Measurements from ENCODE around the gene CCDC97.

Gene CCDC97

GRCh38 chr19:41308450-41309179, 1.4 kb upstream of the CCDC97 start (continued):
- TF ChIP-seq ZNF280D (tag by site-specific recombination; IDR thresholded peaks at IDR 0.05) = no peak
- TF ChIP-seq ZNF501 (tag by site-specific recombination; IDR thresholded peaks at IDR 0.05) = 0 out of 2 replicates have a peak, but pooled peaks have one; percentile 65
- TF ChIP-seq MYNN (tag by site-specific recombination; IDR thresholded peaks at IDR 0.05; ENCODE audit: borderline replicate concordance) = peak; percentile 49; the same call in 1 of the 2 replicates
- TF ChIP-seq IKZF3 (tag by site-specific recombination; IDR thresholded peaks at IDR 0.05) = peak; percentile 91
- peak; percentile 23 for TF ChIP-seq ZNF24 (tag by site-specific recombination; IDR thresholded peaks at IDR 0.05)
- no peak for TF ChIP-seq ZNF777 (tag by site-specific recombination; IDR thresholded peaks at IDR 0.05; ENCODE audit: borderline replicate concordance)
- no peak for TF ChIP-seq ZBTB44 (tag by site-specific recombination; IDR thresholded peaks at IDR 0.05)
- peak; percentile 83 for TF ChIP-seq MZF1 (tag by site-specific recombination; IDR thresholded peaks at IDR 0.05; ENCODE audit: borderline replicate concordance)
- peak; percentile 87; the same call in 1 of the 2 replicates for TF ChIP-seq ZNF600 (tag by site-specific recombination; IDR thresholded peaks at IDR 0.05)
- TF ChIP-seq ZNF2 (tag by site-specific recombination; IDR thresholded peaks at IDR 0.05) = no peak; the same call in 1 of the 2 replicates
- TF ChIP-seq ZBTB48 (tag by site-specific recombination; IDR thresholded peaks at IDR 0.05) = peak; percentile 97
- TF ChIP-seq ZNF558 (tag by site-specific recombination; IDR thresholded peaks at IDR 0.05) = 0 out of 2 replicates have a peak, but pooled peaks have one; percentile 15
- TF ChIP-seq ZBTB11 (tag by site-specific recombination; conservative IDR thresholded peaks at IDR 0.05; ENCODE audit: low read depth) = peak; percentile 51; the same call in 1 of the 2 replicates
- no peak for TF ChIP-seq ZNF292 (tag by site-specific recombination; IDR thresholded peaks at IDR 0.05; ENCODE audit: borderline replicate concordance, low read depth)
- TF ChIP-seq GLIS2 (tag by site-specific recombination; IDR thresholded peaks at IDR 0.05) = no peak
- peak; percentile 96 for TF ChIP-seq ZNF654 (tag by site-specific recombination; IDR thresholded peaks at IDR 0.05; ENCODE audit: low read depth)
